MM.1S (cell line): Measurements from ENCODE around the gene SLC26A5.

Experiments
- DNase-seq: peaks from one replicate; pipeline ENCODE4 v3.0.0-alpha.2; 2015
- H2AFZ ChIP-seq: fragments of 300-600 bp; sonication (generic); 2 replicates; pipeline ENCODE4 v1.6.0; 2016; ENCODE audit warnings: antibody characterized with exemption, low read length
- H3F3A ChIP-seq: fragments of 300-600 bp; sonication (generic); 2 replicates; pipeline ENCODE4 v1.6.1; 2016; ENCODE audit warnings: mild to moderate bottlenecking, antibody characterized with exemption, low read length, moderate library complexity, mixed read lengths; ENCODE audit not compliant: insufficient read depth
- H3K27ac ChIP-seq: fragments of 300-600 bp; sonication (generic); 2 replicates; pipeline ENCODE4 v1.5.1; 2016; ENCODE audit warnings: mild to moderate bottlenecking, low read length
- H3K27me3 ChIP-seq: fragments of 300-600 bp; sonication (generic); replicated peaks from 2 replicates; pipeline ENCODE4 v1.6.0; 2016; ENCODE audit warnings: low read length; ENCODE audit not compliant: insufficient read depth
- H3K36me3 ChIP-seq: fragments of 300-600 bp; sonication (generic); replicated peaks from 2 replicates; pipeline ENCODE4 v1.6.1; 2016; ENCODE audit warnings: mild to moderate bottlenecking, low read length, mixed read lengths; ENCODE audit not compliant: insufficient read depth
- H3K4me1 ChIP-seq: fragments of 300-600 bp; sonication (generic); 2 replicates; pipeline ENCODE4 v1.6.1; 2016; ENCODE audit warnings: low read length, mixed read lengths
- H3K4me2 ChIP-seq: fragments of 300-600 bp; sonication (generic); 2 replicates; pipeline ENCODE4 v1.6.0; 2016; ENCODE audit warnings: low read depth, low read length
- H3K4me3 ChIP-seq: fragments of 300-600 bp; sonication (generic); 2 replicates; pipeline ENCODE4 v1.5.1; 2016; ENCODE audit warnings: low read length, mixed read lengths
- H3K79me2 ChIP-seq: fragments of 300-600 bp; sonication (generic); 2 replicates; pipeline ENCODE4 v1.6.1; 2016; ENCODE audit warnings: mixed run types, low read length, mixed read lengths
- H3K9ac ChIP-seq: fragments of 300-600 bp; sonication (generic); 2 replicates; pipeline ENCODE4 v1.6.1; 2016; ENCODE audit warnings: low read length, mixed read lengths
- H3K9me2 ChIP-seq: fragments of 300-600 bp; sonication (generic); replicated peaks from 2 replicates; pipeline ENCODE4 v1.6.1; 2016; ENCODE audit warnings: mild to moderate bottlenecking, low read length, mixed read lengths; ENCODE audit not compliant: insufficient read depth
- H3K9me3 ChIP-seq: fragments of 300-600 bp; sonication (generic); replicated peaks from 2 replicates; pipeline ENCODE4 v1.6.1; 2016; ENCODE audit warnings: mild to moderate bottlenecking, low read length, mixed read lengths; ENCODE audit not compliant: insufficient read depth
- H4K20me1 ChIP-seq: fragments of 300-600 bp; sonication (generic); 2 replicates; pipeline ENCODE4 v1.6.1; 2016; ENCODE audit warnings: mild to moderate bottlenecking, low read length, moderate library complexity, mixed read lengths; ENCODE audit not compliant: insufficient read depth
- CTCF ChIP-seq: fragments of 300-600 bp; sonication (generic); IDR thresholded peaks from 2 replicates; pipeline ENCODE4 v1.5.1; 2016; ENCODE audit warnings: antibody characterized with exemption, low read length, mixed read lengths
- EZH2 ChIP-seq: fragments of 300-600 bp; sonication (generic); optimal IDR thresholded peaks from 2 replicates; pipeline ENCODE3; 2017; ENCODE audit warnings: low read depth, mild to moderate bottlenecking, antibody characterized with exemption, low read length, mixed read lengths
- EZH2phosphoT487 ChIP-seq: fragments of 300-600 bp; sonication (generic); IDR thresholded peaks from 2 replicates; pipeline ENCODE4 v1.6.1; 2018; ENCODE audit warnings: antibody characterized with exemption, low read length

Gene SLC26A5

GRCh38 chr7:103394566-103394965, 51.4 kb downstream of the SLC26A5 start:
- Histone ChIP-seq H2AFZ (no peak overlapping the region), H3K79me2 (no peaks in the 10 kb centered on the region)
- TF ChIP-seq CTCF (no peak), EZH2phosphoT487 (no peak), EZH2 (no peak)

GRCh38 chr7:103391976-103392375, 54.0 kb downstream of the SLC26A5 start:
- no peaks in the 10 kb centered on the region for H3K79me2 ChIP-seq
- TF ChIP-seq EZH2phosphoT487 (no peak), CTCF (no peak), EZH2 (no peak)
- no peaks in the 10 kb centered on the region for H3K36me3 ChIP-seq
- no peaks in the 10 kb centered on the region for H3K9me2 ChIP-seq
- H3K27me3 ChIP-seq, result no peaks in the 10 kb centered on the region
- H3K4me3 ChIP-seq, result no peak overlapping the region
- H3K27ac ChIP-seq, result no peak overlapping the region
- 0 out of 2 replicates have a peak, but pooled peaks cover 3% of the 10 kb centered on the region for H3F3A ChIP-seq
- no peak overlapping the region for H3K9ac ChIP-seq
- H2AFZ ChIP-seq, result no peak overlapping the region
- no peaks in the 10 kb centered on the region for H3K4me1 ChIP-seq
- H3K4me2 ChIP-seq, result no peak overlapping the region
- H3K9me3 ChIP-seq, result no peaks in the 10 kb centered on the region
- no peaks in the 10 kb centered on the region for H4K20me1 ChIP-seq
- no peak for DNase-seq

More at GRCh38 chr7:103394566-103394965, 51.4 kb downstream of the SLC26A5 start:
- H3K4me2 ChIP-seq, result no peak overlapping the region
- no peaks in the 10 kb centered on the region for H3K9me2 ChIP-seq
- no peaks in the 10 kb centered on the region for H3K9me3 ChIP-seq
- H3K36me3 ChIP-seq, result no peaks in the 10 kb centered on the region
- no peak overlapping the region for H3K9ac ChIP-seq
- DNase-seq, result no peak
- H4K20me1 ChIP-seq, result no peaks in the 10 kb centered on the region
- no peaks in the 10 kb centered on the region for H3K4me1 ChIP-seq
- H3K27ac ChIP-seq, result no peak overlapping the region
- H3K4me3 ChIP-seq, result no peak overlapping the region
- H3F3A ChIP-seq, result no peaks in the 10 kb centered on the region
- H3K27me3 ChIP-seq, result no peaks in the 10 kb centered on the region

GRCh38 chr7:103391150-103391549, 54.9 kb downstream of the SLC26A5 start:
- Histone ChIP-seq H3K9ac (no peak overlapping the region), H3K27me3 (no peaks in the 10 kb centered on the region), H2AFZ (no peak overlapping the region), H3K79me2 (no peaks in the 10 kb centered on the region), H3K36me3 (no peaks in the 10 kb centered on the region), H3K9me2 (no peaks in the 10 kb centered on the region), H3K9me3 (no peaks in the 10 kb centered on the region), H3K4me1 (no peaks in the 10 kb centered on the region), H3K4me3 (no peak overlapping the region), H3K27ac (no peak overlapping the region), H3K4me2 (no peak overlapping the region), H4K20me1 (no peaks in the 10 kb centered on the region), H3F3A (0 out of 2 replicates have a peak, but pooled peaks cover 3% of the 10 kb centered on the region)
- DNase-seq, result no peak
- TF ChIP-seq EZH2 (no peak), EZH2phosphoT487 (no peak), CTCF (no peak)
